GM18498 (cell line): Measurements from ENCODE around the gene AAK1.
"Not testable (repeated sequence)": the region's sequence is repeated elsewhere in the genome, so short reads cannot be mapped to it uniquely, and the experiment has no call there.

Experiments used
- ATAC-seq: cut with Tn5 transposase; IDR thresholded peaks from one replicate; pipeline ENCODE4 v1.9.1; 2021; ENCODE audit warnings: mild to moderate bottlenecking, moderate library complexity; ENCODE audit not compliant: unreplicated experiment

The AAK1 gene

DNA sequence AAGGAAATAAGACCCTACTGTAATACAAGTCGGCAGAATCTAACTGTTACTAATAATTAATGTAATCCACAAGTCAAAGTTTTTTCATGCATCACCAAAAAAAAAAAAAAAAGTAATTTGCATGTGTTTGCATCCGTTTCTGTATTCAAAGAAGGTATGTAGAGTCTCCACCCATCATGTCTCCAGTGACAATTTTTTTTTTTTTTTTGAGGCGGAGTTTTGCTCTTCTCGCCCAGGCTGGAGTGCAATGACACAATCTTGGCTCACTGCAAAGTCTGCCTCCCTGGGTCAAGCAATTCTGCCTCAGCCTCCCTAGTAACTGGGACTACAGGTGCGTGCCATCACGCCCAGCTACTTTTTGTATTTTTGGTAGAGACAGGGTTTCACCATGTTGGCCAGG is 182.1 kb downstream of the AAK1 start:
- no peak for ATAC-seq

DNA sequence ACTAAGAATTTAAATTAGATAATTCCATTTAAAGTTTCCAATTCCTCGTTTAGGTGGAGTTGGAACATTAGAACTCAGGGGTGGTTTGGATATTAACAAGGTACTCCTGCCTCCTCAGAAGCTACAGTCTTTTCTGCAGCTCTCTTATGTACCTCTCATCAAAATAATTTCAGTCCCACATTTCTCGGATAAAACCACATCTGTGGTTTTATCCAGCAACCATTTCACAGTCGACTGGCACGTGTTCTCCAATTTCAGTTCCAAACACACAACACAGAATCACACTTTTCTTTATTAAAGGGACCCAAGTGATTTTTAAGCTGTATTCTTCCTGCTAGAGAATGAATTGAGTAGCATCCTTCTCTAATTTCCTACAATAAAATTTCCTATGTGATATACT is 183.6 kb downstream of the AAK1 start:
- no peak for ATAC-seq

DNA sequence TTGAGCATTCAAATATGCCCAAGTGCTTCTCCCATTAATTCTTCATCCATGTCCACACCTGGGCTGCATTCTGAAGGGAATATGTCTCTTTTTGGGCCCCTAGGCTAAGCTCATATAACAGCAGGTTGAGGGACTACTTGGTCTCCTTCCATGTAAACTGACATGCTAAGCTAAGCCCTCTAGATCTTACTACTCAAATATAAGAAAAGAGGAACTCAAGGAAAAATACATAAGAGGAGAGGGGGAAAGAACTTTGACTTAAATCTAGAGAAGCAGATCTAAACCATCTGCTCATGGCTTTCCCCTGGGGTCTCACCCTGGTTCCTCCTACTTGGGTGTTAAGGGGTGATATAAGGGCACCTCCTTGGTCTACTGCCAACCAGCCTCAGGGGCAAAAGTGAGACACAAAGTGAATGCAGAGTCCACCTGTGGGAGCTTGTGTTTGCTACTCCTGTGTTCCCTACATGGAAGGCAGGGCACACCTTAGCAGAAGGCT is 186.5 kb downstream of the AAK1 start:
- no peak for ATAC-seq

DNA sequence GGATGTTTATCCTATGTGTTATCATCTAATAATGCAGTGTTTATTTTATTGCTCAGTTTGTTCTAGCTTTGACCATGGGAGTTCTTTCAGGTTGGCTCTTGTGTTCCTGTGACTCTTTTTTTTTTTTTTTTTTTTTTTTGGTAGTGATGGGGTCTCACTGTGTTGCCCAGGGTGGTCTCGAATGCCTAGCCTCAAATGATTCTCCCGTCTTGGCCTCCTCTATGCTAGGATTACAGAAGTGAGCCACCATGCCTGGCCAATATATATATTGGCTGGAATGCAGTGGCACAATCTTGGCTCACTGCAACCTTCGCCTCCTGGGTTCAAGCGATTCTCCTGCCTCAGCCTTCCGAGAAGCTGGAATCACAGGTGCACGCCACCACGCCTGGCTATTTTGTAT is 187.4 kb downstream of the AAK1 start:
- no peak for ATAC-seq

DNA sequence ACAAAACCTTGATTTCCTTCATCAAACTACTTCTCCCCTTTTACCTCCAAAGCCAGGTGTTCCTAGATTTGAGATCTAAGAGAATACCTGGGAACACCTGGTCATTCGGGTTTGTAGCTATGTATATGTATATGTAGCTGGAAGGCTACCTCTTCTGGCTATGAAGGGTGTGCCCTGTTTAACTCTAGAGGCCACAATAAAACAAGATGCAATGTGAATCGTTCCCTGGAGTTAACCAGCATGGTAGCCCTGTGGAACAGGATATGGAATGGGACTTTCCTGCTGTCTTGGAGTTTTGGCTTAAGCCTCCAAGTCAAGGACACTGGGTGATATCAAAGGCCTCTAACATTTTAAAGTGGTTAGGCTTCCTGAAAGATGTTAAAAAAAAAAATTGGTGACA is 188.6 kb downstream of the AAK1 start:
- ATAC-seq = no peak

DNA sequence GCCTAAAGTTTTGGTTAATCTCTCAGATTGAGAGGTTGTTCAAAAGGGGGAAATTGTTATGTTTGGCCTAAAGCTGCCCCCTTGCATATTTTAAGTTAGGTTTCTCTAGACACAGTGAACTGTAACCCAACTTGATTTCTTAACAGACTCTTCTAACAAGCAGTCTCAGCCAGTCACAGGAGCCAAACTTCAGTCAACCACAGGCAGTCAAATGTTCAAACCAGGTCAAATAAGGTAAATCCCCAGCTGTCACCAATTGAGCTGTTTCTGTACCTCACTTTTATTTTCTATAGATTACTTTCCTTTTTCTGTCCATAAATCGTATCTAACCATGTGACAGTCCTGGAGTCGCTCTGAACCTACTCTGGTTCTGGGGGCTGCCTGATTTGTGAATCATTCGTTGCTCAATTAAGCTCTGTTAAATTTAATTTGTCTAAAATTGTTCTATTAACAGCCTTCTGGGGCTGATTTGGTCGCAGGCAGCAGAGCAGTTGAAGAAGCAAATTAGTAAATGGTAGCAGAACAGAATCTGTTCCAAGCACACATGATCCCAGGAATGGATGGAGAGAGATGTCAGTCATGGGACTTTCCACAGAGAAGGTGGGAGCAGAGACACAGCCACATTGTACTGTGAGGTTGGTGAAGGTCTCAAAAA is 189.9 kb downstream of the AAK1 start:
- peak; percentile 87 for ATAC-seq

DNA sequence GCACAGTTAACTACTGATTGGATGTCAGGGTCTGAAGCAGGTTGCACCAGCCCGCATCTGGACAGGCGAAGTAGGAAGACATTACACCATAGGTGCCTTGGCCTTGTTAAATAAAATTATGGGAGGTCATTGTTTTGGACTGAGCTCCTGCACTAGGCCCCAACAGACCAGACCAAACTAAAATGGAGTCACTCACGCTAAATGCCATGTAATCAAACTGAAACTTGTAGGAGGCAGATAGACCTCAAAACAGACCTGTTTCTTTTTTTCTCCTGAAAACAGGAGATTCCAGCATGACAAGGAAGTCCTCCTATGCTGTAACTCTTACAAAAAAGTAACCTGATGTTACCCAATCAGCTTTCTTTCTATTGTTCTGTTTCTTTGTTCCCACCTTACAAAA is 190.9 kb downstream of the AAK1 start:
- no peak for ATAC-seq

DNA sequence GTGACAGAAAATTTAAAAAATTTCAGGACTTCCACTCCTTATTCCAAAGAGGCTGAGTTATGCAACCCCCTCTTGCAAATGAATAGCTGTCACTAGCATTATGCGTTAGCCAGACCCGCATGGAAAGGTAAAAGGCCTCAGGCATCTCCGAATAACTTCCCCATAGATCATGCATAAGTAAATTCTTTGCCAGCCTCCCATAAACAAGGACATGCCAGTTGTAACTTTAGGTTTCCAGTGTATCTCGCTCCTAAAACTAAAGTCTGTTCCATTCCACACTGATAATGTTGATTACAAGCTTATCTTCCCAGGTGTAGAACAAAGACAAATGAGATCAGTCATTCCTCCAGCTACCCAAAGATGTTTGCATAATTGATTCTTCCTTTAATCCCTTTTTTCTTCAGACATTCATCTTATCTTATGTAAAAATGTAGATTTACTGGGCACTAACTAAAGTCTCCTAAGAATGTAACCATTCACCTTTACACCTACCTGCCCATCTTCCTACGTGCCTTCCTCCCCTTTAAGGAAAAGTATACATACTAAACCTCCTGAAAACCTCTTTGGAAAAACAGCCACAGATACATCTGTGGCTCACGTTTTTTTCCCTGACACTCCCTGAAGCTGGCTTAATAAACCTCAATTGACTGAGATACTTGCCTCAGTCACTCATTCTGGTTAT is 192.7 kb downstream of the AAK1 start:
- no peak for ATAC-seq

DNA sequence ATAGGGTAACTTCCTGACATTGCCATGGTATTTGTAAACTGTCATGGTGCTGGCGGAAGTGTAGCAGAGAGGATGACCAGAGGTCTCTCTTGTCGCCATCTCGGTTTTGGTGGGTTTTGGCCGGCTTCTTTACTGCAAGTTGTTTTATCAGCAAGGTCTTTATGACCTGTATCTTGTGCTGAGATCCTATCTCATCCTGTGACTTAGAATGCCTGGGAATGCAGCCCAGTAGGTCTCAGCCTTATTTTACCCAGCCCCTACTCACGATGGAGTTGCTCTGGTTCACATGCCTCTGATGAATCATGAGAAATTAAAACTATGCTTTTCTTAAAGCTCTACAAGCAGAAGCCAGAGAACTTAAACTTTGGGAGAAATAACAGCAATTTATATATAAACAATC is 193.6 kb downstream of the AAK1 start:
- no peak for ATAC-seq

DNA sequence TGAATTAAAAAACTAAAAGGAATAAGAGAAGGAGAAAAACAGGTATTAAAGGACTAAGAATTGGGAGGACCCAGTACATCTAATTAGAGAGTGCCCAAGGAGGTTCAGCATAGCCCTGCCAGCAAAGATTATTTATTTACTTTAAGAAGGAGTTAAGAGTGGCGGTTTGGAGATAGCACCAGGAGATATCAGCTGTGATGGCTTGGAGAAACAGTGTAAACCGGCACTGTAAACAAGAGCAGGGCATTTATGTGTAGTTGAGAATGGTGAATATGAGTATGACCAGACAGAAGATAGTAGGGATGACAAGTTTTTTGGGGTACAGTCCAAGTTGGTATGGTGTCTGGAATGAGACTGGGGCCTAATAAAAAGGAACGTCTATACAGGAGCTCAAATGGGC is 199.9 kb downstream of the AAK1 start:
- not testable (repeated sequence) for ATAC-seq

DNA sequence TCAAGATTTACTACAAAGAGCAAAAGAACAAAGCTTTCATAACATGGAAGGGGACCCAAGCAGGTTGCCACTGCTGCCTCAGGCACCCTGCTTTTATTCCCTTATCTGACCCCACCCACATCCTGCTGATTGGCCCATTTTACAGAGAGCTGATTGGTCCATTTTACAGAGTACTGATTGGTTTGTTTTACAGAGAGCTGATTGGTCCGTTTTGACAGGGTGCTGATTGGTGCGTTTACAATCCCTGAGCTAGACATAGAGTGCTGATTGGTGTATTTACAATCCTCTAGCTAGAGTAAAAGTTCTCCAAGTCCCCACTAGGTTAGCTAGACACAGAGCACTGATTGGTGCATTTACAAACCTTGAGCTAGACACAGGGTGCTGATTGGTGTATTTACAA is 204.0 kb downstream of the AAK1 start:
- not testable (repeated sequence) for ATAC-seq

DNA sequence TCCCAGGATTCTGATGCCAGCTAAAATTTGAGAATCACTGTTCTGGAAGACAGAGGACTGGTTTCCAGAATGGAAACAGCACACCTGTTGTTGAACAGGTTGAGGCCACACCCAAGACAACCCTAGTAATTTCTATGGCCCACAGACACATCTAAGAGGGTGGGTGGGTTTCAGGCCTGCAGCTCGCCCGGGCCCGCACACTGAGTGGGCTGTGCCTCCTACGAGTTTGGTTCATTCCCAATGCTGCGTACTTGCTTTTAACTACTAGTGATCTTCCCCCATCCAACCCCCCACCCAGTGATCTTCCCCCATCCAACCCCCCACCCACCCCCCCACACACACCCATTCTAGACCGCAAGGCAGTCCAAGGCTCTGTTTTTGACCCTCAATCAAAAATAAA is 205.0 kb downstream of the AAK1 start:
- ATAC-seq = no peak

DNA sequence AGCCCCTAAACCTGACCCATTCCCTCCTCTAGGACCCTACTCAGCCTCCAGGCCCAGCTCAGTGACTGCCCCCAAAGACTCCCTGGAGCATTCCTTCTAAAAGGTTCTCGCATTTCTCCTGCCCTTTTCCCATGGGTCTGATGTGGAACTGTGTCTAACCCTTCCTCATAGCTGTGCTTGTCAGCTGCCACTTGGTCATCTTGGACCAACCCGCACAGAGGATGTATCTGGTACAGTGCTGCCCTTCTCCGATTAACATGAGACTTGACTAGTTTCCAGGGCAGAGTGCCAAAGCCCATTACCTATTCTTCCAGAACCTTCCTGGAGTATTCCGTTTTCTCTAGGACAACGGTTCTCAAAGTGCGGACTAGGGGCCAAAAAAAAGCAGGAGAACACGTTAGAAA is 205.8 kb downstream of the AAK1 start:
- ATAC-seq = no peak

DNA sequence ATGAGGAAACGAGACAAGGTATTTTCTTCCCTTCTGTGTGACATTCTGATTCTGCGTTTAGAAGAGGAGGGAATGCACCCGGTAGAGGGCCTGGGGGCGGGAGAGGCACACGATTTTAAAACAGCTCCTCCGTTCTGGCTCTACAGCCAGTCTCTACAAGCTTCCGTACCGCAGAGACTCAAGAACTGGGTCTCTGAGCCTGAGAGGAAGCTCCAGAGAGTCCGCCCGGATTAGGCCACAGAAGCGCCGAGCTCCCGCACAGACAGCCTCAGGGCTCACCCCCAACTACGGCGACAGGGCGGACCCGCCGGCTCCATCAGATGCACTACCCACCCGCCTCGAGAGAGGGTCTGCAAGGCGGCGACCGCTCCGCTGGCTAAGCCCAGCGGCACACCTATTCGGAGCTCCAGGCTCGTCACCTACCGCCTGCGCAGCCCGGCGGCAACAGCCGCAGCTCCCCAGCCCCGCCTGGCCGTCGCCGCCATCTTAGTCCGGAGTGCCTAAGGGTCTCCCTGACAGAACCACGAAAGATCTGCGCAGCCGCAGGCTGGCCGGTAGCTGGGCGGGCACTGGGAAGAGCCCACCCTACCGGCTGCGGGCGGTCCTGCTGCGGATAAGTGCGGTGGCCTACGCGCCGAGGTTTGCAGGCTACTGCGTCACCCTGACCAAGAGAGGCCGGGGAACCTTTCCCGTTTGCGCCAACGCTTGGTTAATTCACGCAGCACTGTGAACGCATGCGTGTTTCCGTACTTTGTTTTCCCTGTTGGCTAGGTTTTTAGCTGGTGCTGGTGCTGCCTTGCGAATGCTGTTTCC is 206.4 kb downstream of the AAK1 start, which contains the start of gene NFU1:
Gene NFU1, minus strand, starts transcription at position 498 of the 813 bp plus-strand sequence. Its CDS starts 13 bp downstream, at position 485.
- ATAC-seq = peak; percentile 97

DNA sequence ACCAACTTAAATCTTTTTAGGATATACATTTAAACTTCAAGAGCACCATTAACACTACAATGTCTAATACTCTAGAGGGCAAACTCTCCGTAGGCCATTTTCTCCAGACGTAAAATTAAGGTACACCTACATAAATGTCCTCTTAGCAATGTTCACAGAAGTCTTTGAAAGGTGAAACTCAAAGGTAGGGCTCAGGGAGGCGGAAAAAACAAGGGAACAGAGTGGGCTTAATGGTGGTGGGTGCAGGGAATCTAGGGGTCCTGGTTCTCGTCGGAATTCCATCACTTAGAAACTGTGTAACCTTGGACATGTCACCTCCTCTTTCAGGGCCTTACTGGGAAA is 207.0 kb downstream of the AAK1 start:
- no peak for ATAC-seq

DNA sequence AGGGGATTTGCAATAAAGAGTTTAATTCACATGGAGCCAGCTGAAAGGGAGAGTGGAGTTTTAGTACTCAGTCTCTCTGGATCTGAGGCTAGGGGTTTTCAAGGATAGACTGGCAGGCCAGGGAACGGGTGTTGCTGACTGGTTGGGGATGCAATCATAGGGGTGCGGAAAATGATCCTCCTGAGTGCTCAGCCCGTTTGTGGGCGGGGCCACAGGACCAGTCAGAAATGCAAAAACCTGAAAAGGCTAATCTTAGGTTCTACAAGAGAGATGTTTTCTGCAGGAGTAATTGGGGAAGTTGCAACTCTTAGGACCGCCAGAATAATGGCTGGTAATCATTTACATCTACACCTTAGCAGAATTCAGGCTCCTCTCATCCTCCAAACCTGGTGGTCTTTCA is 208.8 kb downstream of the AAK1 start:
- ATAC-seq = no peak

DNA sequence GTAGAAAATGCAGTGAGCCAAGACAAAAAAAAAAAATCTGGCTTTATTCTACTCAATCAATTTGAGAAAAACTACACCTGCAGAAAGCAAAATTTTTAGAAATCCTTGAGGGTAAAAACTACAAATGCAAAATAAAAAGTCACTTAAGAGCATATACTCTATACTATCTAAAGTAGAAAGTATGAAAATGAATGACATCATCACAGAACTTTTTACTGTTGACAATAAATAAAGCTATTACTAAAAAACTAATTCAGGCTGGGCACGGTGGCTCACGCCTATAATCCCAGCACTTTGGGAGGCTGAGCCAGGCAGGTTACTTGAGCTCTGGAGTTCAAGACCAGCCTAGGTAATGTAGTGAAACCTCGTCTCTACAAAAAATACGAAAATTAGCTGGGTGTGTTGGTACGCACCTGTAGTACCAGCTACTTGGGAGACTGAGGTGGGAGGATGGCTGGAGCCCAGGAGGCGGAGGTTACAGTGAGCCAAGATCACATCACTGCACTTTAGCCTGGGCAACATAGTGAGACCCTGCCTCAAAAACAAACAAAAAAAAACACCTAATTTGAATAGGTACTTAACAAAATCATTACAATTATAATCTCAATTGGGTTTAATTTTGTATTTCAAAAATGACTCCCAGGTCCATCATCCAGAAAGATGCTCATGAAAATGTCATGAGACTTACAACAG is 213.9 kb downstream of the AAK1 start:
- no peak for ATAC-seq

DNA sequence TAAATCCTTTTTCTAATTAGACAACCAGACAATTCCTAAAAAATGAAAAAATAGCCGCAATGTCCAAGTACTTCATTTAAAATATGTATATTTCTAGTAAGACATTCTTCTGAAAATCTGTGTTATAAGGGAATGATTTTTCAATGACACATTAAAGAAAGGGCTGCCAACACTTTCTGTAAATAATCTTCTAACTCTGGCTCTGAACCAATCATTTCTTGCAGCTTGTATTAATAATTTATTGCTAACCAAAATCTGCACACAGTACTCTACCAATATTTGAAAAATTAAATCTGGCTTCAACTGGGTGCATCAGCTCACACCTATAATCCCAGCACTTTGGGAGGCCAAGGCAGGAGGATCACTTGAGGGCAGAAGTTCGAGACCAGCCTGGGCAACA is 214.6 kb downstream of the AAK1 start:
- no peak for ATAC-seq

DNA sequence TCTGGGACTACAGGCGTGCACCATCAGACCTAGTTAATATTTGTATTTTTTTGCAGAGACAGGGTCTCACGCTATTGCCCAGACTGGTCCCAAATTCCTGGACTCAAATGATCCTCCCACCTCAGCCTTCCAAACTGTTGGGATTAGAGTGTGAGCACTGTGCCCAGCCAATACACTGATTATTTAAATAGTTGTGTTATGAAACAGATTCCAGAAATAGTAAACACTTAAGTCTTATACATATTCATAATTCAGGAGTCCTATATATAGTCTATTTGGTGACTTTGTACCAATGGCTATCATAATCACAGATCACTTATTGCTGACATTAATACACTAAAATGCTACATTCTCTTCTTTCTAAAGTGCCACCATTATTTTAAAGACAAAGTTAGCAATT is 219.1 kb downstream of the AAK1 start:
- ATAC-seq = no peak

DNA sequence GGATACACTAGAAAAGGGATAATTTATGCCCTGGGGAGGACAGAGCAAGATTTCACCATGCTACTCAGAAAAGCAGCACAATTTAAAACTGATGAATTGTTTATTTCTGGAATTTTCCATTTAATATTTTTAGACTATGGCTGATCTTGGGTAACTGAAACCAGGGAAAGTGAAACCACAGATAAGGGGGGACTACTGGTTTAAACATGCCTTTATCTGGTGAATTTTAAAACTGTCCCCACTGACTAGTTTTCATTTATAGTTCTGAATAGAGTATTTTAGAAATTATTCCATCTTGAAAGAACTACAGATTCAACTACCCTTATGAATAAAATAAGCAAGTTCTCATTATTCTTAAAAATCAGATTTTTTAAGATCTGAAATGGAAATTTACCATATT is 221.3 kb downstream of the AAK1 start:
- ATAC-seq = no peak

DNA sequence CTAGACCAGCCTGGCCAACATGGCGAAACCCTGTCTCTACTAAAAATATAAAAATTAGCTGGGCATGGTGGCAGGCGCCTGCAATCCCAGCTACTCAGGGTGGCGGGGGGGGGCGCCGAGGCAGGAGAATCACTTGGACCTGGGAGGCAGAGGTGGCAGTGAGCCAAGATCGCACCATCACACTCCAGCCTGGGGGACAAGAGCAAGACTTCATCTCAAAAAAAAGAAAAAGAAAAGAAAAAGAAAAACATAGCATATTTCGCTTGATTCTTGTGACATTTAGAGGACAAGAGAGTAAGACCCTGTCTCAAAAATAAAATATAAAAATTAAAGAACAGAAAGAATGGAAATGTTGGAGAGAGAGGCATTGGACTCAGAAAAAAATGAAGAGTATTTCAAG is 224.4 kb downstream of the AAK1 start:
- not testable (repeated sequence) for ATAC-seq
